HG03575 (cell line): ENCODE measurements around the gene HAS3.
"Not testable (repeated sequence)": the region's sequence is repeated elsewhere in the genome, so short reads cannot be mapped to it uniquely, and the experiment has no call there.

Source experiments
- ATAC-seq: cut with Tn5 transposase; IDR thresholded peaks from one replicate; pipeline ENCODE4 v1.9.1; 2021; ENCODE audit not compliant: unreplicated experiment, insufficient number of reproducible peaks, low FRiP score; ENCODE audit errors: extremely low read depth

HAS3 gene

GRCh38 chr16:69114346-69114975, 9.0 kb downstream of the HAS3 start:
- ATAC-seq: no peak

DNA sequence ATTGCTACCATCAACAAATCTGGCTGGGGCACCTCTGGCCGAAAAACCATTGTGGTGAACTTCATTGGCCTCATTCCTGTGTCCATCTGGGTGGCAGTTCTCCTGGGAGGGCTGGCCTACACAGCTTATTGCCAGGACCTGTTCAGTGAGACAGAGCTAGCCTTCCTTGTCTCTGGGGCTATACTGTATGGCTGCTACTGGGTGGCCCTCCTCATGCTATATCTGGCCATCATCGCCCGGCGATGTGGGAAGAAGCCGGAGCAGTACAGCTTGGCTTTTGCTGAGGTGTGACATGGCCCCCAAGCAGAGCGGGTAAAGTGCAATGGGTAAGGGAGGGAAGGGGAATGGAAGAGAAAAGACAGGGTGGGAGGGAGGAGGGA, 9.5 kb downstream of the HAS3 start:
- ATAC-seq: no peak

DNA sequence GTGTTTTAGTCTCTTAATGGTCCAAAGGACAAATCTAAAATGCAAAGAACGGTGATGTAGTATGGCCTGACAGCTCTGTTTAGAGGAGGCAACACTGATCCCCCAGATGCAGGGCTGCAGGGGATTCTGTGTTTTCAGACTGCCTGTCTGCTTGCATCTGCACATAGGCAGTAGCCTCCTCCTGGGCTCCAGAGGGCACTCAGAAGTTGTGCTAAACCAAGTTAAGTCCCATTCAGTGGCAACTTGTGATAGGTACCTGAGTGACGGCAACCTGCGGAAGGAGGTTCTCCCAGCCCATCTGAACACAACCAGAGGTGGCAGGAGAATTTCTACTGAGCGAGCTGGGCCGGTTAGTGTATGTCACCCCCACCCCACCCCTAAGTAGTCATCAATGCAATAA, 9.9 kb downstream of the HAS3 start:
- ATAC-seq: no peak

DNA sequence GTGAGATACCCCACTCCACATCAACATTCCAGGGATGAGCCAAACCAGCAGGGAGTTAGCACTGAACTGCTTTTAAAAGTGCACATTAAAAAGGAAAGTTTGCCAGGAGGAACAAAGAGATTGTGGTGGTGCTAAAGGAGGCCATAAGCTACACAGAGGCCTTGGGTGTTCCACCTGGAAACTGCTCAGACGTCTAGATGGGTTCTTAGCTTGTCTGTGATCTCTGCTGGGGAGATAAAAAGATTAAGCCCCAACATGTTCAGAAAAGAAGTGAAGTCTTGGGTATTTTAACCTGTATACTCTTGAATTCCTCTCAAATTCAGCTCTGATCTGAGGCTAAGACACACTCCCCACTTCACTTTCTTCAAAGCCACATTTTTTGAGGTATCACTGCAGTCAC, 10.4 kb downstream of the HAS3 start:
- ATAC-seq: no peak

- ATAC-seq: no peak
Observed at GRCh38 chr16:69116256-69116875, 10.9 kb downstream of the HAS3 start.

- no peak for ATAC-seq
Observed at GRCh38 chr16:69116906-69117305, 11.5 kb downstream of the HAS3 start.

DNA sequence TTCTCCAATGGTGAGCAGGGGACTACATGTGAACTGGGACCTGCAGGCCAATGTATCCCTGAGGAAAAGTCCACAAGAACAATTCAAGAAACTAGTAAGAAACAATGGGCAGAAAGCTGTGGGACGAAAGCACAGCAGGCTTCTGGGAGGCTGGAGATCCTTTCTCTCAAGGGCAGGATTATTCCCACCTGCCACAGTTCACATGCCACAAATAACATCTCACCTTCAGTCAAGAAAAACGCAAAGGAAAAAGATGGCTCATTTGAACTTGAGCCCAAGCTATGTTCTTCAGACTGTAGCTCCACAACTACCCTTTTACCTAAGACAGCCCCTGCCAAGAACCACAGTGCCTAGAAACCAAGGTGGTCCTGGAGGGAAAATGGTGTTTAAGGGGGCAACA, 13.0 kb downstream of the HAS3 start:
- no peak for ATAC-seq

DNA sequence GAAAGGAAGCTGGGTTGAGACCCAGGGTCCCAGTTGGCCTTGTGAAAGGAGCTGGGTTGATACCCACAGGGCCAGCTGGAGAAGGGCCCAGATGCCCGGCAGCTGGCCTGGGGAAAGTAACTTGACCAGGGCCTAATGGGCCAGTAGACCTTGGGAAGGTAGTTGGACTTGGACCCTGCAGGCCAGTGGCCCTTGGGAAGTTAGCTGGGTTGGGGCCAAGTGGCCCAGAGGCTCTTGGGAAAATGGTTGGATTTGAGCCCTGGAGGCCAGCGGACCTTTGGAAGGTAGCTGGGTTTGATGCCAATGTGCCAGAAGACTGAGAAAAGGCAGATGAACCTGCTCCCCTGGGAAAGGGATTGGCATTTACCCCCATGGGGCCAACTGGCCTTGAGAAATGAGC, 13.5 kb downstream of the HAS3 start:
- no peak for ATAC-seq

GRCh38 chr16:69119536-69119935, 14.1 kb downstream of the HAS3 start:
- no peak for ATAC-seq

DNA sequence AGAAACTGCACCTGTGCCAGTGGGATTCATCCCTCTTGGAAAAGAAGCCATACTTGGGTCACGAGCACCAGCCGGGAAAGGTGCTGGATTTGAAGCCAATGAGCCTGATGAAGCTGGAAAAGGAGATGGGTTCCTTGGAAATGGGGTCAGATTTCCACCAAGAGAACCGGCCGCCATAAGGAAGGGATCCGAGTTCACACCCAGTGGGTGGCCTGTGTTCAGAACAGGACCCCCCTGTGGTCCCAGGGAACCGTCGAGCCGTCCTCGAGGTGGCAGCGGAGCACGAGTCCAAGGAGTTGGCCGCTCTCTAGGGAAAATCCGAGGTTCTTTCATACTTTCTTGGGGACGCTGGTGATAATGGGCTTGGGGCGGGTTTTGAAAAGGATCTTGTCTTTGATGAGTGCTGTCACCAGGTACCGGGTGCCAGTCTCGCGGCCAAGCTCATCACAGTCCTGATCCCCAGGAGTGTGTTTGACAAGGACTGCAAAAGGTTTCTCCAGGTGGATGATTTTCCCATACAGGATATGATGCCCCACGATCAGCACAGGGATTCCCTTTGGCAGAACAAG, 14.7 kb downstream of the HAS3 start:
- ATAC-seq: no peak

DNA sequence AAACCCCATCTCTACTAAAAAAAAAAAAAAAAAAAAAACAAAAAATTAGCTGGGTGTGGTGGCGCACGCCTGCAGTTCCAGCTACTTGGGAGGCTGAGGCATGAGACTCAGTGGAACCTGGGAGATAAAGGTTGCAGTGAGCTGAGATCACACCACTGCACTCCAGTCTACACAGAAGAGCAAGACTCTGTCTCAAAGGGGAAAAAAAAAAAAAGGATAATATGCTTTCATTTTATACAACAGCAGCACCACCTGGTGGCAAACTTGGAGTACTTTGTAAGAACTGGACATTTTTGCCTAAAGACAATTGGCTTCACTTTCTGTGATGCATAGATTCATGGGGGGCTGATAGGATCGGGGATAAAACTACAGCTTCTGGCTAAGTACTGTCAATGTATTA, 18.5 kb downstream of the HAS3 start:
- ATAC-seq: no peak

GRCh38 chr16:69124406-69124805, 19.0 kb downstream of the HAS3 start:
- not testable (repeated sequence) for ATAC-seq

DNA sequence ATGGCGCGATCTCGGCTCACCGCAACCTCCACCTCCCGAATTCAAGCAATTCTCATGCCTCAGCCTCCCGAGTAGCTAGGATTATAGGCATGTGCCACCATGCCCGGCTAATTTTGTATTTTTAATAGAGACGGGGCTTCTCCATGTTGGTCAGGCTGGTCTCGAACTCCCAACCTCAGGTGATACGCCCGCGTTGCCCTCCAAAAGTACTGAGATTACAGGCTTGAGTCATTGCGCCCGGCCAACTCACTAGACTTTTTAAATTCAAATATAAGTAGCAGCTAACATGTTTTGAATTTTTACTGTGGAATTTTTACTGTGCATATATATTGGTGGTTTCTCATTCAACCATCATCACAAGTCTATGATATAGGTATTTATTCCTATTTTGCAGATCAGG, 19.5 kb downstream of the HAS3 start:
- ATAC-seq: not testable (repeated sequence)

- ATAC-seq: no peak
Observed at GRCh38 chr16:69126221-69126620, 20.8 kb downstream of the HAS3 start.

DNA sequence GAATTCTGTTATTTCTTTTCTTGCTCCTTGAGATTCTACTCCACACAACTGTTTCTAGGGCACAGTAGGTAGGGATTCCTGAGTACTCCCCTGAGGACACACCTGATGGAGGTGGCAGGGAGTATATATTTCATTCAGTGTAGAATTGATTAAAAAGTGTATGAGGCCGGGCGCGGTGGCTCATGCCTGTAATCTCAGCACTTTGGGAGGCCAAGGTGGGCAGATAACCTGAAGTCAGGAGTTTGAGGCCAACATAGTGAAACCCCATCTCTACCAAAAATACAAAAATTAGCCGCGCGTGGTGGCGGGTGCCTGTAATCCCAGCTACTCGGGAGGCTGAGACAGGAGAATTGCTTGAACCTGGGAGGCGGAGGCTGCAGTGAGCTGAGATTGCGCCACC, 21.3 kb downstream of the HAS3 start:
- ATAC-seq: not testable (repeated sequence)

GRCh38 chr16:69127966-69128510, 22.6 kb downstream of the HAS3 start:
- no peak for ATAC-seq

DNA sequence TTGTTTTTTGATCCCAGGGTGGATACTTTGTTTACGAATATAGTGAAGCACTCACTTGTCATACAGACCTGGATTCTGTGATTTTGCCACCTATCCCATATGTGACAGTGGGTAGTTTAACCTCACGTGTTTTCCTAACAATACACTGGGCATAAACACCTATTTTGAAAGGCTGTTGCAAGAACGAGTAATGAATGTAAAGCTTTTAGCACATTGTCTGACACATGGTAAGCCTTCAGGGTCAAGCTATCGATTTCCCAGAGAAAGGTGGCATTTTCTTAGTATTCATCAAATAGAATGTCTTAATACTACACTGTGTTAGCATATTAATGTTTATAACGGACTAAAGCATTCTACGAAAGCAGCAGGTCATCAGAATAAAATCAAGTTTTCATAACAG, 25.0 kb downstream of the HAS3 start:
- ATAC-seq: no peak

DNA sequence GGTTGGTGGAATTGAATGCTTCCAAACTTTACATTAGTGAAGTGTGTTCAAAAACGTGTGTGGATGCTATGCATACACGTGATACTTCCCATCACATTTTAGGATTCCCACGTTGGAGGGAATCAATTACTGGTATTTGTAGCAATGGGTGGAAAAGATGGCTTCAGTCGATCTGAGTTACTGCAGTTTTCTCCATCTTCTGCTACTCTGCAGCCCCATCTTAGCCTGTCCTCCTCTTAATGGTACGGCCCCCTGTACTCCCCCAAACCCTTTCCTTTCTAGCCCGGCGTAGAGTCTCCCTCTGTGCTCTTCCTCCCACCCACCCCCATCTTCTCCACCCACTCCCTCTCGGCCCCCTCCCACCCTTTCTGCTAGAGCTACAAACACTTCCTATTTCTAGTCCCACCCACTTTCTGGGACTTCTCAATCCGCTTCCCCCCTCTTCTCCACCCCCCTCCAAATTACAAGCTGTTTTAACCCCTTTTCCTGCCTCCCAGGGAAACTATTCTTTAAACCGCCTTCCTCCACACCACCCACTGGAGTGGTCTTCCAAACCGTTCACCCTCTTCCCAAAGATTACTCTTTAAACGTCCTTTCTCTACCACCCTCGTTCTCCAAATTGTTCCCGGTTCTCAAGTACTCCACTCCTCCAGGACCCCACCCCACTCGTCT, 25.9 kb downstream of the HAS3 start:
- ATAC-seq: no peak

GRCh38 chr16:69131839-69132423, 26.5 kb downstream of the HAS3 start:
- no peak for ATAC-seq
